WERI-Rb-1 (cell line): ENCODE data around the gene RNF38.
"Not testable (repeated sequence)": the region's sequence is repeated elsewhere in the genome, so short reads cannot be mapped to it uniquely, and the experiment has no call there.

Experiments used
- DNase-seq: peaks from one replicate; pipeline ENCODE4 v3.0.0-alpha.2; 2020
- H3K27ac ChIP-seq: fragments of 250-450 bp; sonication (Bioruptor Pico); 2 replicates; pipeline ENCODE4 v1.5.1; 2020; ENCODE audit warnings: mild to moderate bottlenecking, moderate library complexity
- H3K27me3 ChIP-seq: fragments of 250-450 bp; sonication (Bioruptor Pico); 2 replicates; pipeline ENCODE4 v1.5.1; 2021; ENCODE audit warnings: mild to moderate bottlenecking, low read depth, moderate library complexity; ENCODE audit not compliant: insufficient read depth, severe bottlenecking
- H3K36me3 ChIP-seq: fragments of 250-450 bp; sonication (Bioruptor Pico); 2 replicates; pipeline ENCODE4 v1.5.1; 2020; ENCODE audit warnings: mild to moderate bottlenecking, moderate library complexity
- H3K4me3 ChIP-seq: 2 replicates; pipeline ENCODE4 v1.5.1; 2011; ENCODE audit warnings: low read depth, mild to moderate bottlenecking, control low read depth, low read length
- H3K9me3 ChIP-seq: fragments of 250-450 bp; sonication (Bioruptor Pico); 2 replicates; pipeline ENCODE4 v1.5.1; 2021; ENCODE audit warnings: mild to moderate bottlenecking, moderate library complexity; ENCODE audit not compliant: severe bottlenecking
- TF ChIP-seq, protein P1 (sequence below): IDR thresholded peaks from 2 replicates; pipeline ENCODE4 v1.5.1; 2011; ENCODE audit warnings: low read depth, mild to moderate bottlenecking, control low read depth, inconsistent platforms, low read length

RNF38 gene

GRCh38 chr9:36399980-36400331 lies at the start of gene RNF38:
RNF38 (minus strand) TSS chr9:36400269; CDS start chr9:36400108, 161 bp downstream.
- TF ChIP-seq, protein P1, sequence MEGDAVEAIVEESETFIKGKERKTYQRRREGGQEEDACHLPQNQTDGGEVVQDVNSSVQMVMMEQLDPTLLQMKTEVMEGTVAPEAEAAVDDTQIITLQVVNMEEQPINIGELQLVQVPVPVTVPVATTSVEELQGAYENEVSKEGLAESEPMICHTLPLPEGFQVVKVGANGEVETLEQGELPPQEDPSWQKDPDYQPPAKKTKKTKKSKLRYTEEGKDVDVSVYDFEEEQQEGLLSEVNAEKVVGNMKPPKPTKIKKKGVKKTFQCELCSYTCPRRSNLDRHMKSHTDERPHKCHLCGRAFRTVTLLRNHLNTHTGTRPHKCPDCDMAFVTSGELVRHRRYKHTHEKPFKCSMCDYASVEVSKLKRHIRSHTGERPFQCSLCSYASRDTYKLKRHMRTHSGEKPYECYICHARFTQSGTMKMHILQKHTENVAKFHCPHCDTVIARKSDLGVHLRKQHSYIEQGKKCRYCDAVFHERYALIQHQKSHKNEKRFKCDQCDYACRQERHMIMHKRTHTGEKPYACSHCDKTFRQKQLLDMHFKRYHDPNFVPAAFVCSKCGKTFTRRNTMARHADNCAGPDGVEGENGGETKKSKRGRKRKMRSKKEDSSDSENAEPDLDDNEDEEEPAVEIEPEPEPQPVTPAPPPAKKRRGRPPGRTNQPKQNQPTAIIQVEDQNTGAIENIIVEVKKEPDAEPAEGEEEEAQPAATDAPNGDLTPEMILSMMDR = no peak
- peak within 1 kb of the TSS; percentile 93 for H3K4me3 ChIP-seq
- no peaks in the 10 kb centered on the region for H3K27me3 ChIP-seq
- H3K9me3 ChIP-seq = no peaks in the 10 kb centered on the region
- peak within 1 kb of the TSS; percentile 98 for H3K27ac ChIP-seq
- peaks cover 3% of the 10 kb centered on the region; the same call in 1 of the 2 replicates for H3K36me3 ChIP-seq
- DNase-seq = no peak

- not testable (repeated sequence) for H3K9me3 ChIP-seq, H3K4me3 ChIP-seq, H3K27ac ChIP-seq, H3K36me3 ChIP-seq, H3K27me3 ChIP-seq, DNase-seq
Observed at GRCh38 chr9:36448555-36448954, 48.5 kb upstream of the RNF38 start.

GRCh38 chr9:36448017-36448416 lies 47.9 kb upstream of the RNF38 start:
- Histone ChIP-seq H3K9me3 (no peaks in the 10 kb centered on the region), H3K27me3 (no peaks in the 10 kb centered on the region), H3K36me3 (no peaks in the 10 kb centered on the region; the same call in none of the 2 replicates), H3K27ac (no peak overlapping the region), H3K4me3 (no peak overlapping the region)
- no peak for DNase-seq
- TF ChIP-seq, protein P1 = no peak

GRCh38 chr9:36446678-36447077 lies 46.6 kb upstream of the RNF38 start:
- H3K4me3 ChIP-seq, H3K9me3 ChIP-seq: not testable (repeated sequence)

DNA sequence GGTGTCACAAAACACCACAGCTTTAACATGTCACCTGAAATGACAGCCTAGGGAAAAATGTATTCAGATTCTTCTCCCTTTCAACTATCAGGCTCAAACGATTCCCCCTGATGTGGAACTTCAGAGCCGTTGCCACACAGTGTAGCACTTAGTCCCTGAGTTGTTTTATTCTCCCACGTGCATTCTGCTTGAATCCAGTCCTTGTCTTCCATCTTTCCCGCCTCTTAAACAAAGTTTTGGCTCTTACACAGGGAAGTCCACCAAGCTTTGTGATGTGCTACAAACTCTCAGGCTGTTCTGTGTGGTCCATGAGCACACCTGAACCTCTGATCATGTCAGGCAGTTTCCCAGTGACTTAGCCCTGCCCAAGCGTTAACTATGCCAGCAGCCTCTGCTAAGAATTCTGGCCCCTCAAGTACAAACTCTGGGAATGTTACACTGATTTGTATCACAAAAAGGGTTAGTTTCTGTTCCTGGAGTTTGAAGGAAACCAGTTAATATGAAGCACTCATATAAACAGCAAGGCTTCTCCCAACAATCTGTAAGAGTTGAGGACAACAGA lies 45.8 kb upstream of the RNF38 start:
- no peak for DNase-seq

More at GRCh38 chr9:36446678-36447077, 46.6 kb upstream of the RNF38 start:
- H3K27ac ChIP-seq, H3K36me3 ChIP-seq, H3K27me3 ChIP-seq, DNase-seq: not testable (repeated sequence)

DNA sequence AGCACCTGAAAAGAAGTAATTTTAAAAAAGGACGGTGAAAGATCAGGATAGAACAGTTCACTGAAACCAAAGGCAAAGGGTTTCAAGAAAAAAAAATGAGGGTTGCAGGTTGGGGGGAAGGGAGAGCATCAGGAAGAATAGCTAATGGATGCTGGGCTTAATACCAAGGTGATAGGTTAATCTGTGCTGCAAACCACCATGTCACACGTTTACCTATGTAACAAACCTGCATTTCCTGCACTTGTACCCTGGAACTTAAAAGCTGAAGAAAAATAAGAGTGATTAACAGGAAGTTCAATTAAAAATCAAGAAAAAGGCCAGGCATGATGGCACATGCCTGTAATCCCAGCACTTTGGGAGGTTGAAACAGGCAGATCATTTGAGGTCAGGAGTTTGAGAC lies 44.1 kb upstream of the RNF38 start:
- Histone ChIP-seq H3K4me3 (no peak overlapping the region), H3K27ac (no peak overlapping the region), H3K36me3 (no peaks in the 10 kb centered on the region; the same call in none of the 2 replicates), H3K9me3 (no peaks in the 10 kb centered on the region), H3K27me3 (no peaks in the 10 kb centered on the region)
- TF ChIP-seq, protein P1 = no peak
- no peak for DNase-seq

More for the DNA sequence above, 45.8 kb upstream of the RNF38 start:
- Histone ChIP-seq H3K36me3 (no peaks in the 10 kb centered on the region; the same call in none of the 2 replicates), H3K27ac (no peak overlapping the region), H3K4me3 (no peak overlapping the region), H3K9me3 (no peaks in the 10 kb centered on the region), H3K27me3 (no peaks in the 10 kb centered on the region)
- TF ChIP-seq, protein P1 = no peak

DNA sequence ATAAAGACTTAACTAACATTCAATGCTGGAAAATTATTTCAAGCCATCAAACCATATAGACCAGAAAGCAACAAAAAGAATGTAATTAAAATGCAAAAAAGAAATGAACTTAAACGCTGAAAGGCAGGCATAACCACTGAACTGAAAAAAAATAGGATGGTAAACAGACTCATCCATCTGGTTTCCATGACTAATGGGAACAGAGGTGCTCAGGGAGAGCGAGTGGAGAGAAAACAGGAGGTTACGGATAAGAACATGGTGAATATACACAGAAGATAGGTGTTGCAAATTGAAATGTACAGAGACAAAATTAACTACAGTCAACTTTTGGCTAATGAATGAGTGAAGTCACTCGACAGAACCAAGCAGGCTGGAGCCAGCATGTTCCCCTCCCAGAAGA lies 43.5 kb upstream of the RNF38 start:
- Histone ChIP-seq H3K27ac (no peak overlapping the region), H3K27me3 (no peaks in the 10 kb centered on the region), H3K36me3 (no peaks in the 10 kb centered on the region; the same call in none of the 2 replicates), H3K4me3 (no peak overlapping the region), H3K9me3 (no peaks in the 10 kb centered on the region)
- DNase-seq = no peak
- TF ChIP-seq, protein P1 = no peak
